HG03108 (cell line): ENCODE data around the gene SPAG16.

Experiments used
- ATAC-seq: cut with Tn5 transposase; IDR thresholded peaks from one replicate; pipeline ENCODE4 v1.9.1; 2021; ENCODE audit warnings: moderate library complexity; ENCODE audit not compliant: unreplicated experiment

SPAG16 gene

DNA sequence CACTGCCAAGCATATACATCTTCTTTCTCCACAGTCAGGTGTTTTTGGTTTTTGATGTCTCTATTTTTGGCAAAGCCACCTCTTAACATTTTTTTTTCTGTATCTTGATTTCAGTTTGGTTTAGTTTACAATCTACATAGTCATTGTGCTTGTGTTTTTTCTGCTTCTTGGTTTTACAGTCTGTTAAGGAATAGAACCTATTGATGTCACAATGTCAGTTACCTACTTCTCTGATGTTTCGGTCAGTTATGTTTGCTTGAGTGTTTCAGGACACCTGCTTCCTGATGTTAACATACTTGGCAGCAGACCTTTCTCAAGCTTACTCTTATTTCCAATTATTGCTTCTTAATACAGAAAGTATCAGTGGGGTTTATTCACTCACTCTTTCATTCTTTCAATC is 253.3 kb downstream of the SPAG16 start:
- peak; percentile 71 for ATAC-seq

DNA sequence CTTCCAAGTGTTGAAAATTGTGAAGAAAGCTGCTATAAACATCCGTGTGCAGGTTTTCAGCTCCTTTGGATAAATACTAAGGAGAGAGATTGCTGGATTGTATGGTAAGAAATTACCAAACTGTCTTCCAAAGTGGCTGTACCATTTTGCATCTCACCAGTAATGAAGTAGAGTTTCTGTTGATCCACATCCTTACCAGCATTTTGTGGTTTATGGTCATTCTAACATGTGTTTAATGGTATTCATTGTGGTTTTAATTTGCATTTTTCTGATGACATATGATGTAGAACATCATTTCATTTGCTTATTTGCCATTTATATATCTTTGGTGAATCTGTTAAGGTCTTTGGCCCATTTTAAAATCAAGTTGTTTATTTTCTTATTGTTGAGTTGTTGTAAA is 260.7 kb downstream of the SPAG16 start:
- ATAC-seq: no peak

DNA sequence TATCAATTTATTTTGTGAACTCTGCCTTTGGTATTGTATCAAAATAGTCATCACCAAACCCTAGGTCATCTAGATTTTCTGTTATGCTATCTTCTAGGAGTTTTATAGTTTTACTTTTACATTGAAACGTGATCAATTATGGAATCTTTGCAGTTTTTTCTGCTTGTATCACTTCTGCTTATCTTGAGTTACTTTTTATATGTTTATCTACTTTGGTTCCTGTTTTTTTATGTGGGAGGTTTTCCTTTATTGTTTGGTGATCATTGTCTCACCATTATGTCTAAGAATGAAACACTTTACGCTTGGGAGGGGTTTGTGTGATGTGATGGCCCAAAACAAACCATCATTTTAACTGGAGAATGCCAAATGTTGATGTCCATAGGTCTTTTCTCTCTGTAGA is 261.2 kb downstream of the SPAG16 start:
- no peak for ATAC-seq

DNA sequence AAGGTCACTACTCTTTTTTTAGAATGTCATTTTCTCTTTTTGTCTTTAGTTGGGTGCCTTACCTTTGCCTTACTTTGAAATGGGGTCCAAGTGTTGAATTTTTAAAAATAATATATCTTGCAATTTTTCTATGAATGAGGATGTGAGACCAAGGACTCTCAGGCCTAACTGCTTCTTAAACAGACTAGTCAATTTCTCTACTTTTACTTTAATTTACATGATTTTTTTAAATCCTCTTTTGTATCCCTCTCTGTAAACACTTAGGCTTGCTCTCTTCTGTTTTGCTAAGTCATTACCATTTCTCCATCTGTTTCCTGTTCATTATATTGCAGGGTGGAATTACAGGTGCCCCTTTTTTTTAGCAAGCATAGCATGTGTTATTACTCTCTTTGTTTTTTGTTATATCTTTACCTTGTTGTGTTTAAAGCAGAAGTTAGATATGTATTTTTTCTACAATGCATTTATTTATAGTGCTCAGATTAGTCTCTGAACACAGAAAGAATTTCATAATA is 261.8 kb downstream of the SPAG16 start:
- ATAC-seq: no peak

DNA sequence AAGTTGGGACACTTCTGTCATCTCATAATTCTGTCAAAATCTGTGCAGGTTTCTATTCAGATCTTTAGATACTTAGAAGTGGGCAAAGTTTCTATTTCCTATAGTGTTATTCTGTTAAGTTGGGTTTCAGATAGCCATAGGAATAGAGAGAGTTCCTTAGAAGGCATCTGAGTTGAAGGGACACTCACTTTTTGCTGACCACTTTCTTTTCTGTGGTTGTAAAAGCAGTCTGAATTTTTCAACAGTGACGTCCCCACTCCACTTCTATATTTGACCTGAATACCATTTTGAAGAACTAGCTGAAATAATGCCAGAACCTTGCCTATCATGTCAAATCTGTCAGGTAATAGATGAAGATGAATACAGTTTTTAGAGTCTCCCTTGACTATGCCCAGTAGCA is 267.3 kb downstream of the SPAG16 start:
- no peak for ATAC-seq

DNA sequence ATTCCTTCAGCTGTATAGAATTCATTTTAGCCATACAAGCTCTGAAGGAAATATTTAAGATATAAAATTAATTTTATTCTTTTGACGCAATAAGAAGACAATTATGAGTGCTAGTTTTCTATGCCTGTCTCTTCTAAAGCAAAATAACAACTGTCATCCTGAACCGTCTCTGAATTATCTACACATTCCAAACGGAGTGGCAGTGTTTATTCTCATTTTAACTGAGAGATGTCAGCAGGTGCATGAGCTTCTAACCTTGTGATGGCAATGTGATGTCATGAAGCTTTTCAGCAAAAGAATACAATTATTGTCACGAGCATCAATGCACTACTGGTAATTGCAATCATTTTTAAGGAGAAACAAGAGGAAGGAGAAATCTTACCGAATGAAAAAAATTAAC is 274.8 kb downstream of the SPAG16 start:
- no peak for ATAC-seq

DNA sequence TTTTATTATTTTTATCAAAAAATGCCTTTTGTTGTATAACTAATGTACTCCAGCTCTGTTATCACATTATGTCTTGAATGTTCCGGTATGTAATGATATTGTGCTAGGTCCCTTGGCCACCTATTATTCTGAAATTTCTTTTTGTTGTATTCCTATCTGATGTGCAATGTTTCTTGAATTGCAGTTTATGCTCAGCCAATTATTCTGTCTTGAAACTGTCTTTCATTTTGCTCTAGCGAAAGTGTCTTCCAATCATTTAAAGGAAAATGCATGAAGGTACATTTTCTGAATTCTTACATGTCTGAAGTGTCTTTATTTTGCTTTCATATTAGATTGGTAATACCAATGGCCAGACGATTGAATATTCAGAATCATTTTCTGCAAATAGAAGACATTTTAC is 277.5 kb downstream of the SPAG16 start:
- no peak for ATAC-seq

DNA sequence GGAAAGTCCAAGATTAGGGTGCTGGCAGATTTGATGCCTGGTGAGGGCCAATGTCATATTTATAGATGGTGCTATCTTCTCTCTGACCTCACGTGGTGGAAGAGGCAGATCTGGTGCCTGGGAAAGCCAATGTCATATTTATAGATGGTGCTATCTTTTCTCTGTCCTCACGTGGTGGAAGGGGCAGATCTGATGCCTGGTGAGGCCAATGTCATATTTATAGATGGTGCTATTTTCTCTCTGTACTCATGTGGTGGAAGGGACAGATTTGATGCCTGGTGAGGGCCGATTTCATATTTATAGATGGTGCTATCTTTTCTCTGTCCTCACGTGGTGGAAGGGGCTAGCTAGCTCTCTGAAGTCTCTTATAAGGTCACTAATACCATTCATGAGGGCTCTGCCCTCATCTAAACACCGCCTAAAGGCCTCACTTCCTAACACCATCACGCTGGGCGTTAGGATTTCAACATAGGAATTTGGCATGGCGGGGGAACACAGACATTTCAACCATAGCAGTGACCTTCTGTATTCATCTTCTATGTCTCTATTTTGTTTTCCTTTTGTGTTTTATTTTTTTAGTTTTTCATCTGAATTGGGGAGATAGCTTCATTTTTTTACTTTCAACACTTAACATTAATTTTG is 278.4 kb downstream of the SPAG16 start:
- no peak for ATAC-seq

DNA sequence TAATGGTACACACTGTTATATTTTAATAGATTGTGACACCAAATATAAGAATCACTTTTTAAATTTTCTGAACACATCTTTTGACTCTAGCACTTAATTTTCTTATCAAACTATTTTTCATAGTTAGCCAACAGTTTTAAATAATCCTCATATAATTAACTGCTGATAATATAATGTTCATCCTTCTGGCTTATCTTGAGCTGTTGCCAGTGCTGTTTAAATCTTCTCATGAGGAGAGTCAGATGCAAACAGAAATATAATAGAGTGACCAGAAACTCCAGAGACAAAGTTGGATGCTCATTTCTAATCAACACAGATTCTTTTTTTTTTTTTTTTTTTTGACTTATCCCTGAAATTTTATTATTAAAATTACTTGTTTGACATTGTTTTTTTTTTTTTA is 282.6 kb downstream of the SPAG16 start:
- no peak for ATAC-seq

DNA sequence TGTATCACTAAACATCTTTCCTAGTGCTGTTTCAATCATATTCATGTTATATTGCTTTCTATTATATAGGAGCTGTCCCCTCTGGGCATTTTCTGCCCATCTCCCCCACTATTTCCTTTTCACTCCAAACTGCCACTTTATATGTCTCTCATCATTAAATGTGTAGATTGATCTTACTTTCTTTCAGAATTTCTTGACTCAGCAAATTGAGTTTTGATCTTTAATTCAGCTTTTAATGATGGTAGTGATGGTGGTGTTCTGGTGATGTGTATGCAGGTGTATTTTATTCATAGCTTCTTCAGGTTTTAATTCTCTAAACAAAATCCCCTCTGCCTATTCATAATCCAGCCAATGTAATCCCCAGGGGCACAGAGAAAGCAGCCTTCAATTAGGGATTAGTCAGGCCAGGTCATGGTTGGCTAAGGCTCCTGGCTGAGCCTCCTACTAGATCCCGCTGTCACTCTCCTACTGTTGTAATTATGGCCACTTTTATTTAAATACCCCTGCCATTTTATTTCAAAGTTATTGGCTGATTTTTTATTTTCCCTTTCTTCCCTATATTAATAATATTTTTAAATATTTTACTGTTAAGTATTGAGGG is 325.4 kb downstream of the SPAG16 start:
- ATAC-seq: no peak

DNA sequence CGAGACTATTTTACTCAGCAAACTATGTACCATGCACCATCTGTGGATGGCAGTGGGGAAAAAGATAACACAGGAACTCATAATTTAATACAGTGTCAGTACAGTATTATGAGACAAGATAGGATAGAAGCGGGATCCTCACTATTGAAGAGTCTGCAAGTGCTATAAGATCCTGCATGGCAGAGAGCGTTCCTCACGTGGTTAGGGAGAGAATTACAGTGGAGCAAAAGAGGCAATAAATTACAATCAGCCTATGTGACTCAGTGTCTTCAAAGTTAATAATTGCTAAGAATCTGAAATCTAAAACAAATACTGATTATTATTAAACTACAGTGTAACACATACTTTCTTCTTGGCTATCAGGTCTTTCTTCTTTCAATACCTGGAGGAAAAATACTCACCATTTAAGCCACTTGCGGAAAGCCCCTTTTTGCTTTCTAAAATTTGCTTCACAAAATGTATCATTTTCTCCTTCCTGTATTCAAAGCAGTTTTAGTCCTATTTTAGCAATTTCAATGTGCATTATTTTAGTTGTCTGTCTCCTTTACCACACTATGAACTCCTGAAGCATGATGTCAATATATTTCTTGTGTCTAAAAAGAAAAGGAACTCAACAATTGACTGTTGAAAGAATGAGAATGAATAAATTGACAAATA is 342.9 kb downstream of the SPAG16 start:
- ATAC-seq: no peak

DNA sequence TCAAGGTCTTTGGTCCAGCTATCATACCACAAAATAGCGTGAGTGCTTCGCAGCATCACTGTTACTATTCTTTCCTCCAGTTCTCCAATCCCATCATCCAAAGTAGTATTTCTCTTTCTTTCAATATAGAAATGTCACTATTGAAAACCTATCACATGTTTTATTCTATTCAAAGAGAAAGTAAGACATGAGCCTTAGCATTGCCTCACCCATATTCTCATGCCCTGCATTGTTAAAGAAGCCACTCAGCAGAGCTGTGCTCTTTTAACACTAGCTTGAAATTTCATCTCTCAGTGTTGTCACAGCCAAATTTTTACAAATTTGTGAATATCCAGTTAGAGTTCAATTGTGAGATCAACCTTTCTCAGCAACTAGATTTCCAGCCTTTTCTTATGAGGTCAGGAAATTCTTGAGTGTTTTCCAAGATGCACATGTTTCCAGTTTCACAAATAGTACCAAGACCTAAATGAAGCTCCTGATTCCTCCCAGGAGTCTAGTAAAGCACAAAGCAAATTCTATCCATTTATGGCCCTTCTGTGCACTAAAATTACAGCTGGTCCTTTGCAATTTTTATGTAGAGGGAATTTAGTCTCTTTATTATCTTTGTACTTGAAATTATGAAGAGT is 343.7 kb downstream of the SPAG16 start:
- ATAC-seq: no peak

DNA sequence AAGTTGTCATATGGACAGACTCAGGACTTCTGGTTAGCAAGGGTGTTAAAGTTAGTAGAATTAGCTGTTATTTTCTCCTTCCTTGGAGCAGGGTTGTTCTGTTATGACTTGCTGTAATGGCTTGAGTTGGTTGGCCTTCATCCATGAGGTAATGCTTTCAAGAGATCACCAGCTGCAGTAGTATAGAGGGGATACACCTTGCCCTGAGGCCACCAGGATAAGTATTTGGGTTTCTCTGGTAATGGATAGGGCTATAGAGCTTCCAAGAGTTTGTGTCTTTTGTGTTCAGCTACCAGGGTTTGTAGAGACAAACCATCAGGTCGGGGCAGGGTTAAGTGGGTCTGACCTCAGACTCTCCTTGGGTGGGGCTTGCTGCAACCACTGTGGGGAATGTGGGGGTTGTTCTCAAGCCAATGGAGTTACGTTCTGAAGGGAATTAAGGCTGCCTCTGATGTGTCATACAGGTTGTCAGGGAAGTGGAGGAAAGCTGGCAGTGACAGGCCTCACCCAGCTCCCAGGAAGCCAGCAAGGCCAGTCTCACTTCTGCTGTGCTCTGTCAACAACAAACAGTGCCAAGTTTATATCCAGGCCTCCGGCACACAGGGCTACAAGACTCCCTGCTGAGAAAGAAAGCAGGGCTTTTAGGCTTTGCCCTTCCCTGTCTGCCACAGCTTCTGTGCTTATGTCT is 356.6 kb downstream of the SPAG16 start:
- no peak for ATAC-seq

DNA sequence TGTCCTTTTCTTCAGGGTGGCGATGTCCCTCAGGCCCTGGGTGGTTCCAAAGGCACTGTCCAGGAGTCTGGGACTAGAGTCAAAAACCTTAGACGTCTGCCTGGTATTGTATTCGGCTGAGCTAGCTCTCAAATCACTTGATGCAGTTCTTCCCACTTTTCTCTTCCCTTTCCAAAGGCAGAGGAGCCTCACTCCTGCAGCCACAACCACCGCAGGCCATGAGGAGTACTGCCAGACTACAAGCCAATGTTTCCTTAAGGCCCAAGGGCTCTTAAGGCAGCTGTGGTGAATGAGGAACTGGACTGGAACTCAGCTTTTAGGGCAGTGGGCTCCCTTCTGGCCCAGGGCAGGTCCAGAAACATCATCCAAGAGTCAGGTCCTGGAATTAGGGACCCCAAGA is 360.7 kb downstream of the SPAG16 start:
- no peak for ATAC-seq

DNA sequence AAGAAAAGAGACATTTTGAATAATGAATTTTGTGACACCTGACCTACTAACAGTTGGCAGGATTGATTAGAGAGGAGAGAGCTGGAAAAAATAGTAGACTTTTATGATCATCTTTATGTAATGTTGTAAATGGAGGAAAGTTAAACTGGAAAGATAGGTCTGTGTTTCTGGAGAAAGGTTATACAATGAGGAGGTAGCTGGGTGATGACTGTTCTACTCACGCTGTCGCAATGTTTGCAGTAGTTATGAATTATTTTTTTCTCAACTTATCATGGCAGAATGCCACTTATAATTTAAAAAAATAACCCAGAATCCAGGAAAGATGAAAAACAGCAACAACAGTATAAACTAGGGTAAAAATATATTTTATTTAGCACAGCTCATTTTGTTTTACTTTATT is 364.9 kb downstream of the SPAG16 start:
- no peak for ATAC-seq

DNA sequence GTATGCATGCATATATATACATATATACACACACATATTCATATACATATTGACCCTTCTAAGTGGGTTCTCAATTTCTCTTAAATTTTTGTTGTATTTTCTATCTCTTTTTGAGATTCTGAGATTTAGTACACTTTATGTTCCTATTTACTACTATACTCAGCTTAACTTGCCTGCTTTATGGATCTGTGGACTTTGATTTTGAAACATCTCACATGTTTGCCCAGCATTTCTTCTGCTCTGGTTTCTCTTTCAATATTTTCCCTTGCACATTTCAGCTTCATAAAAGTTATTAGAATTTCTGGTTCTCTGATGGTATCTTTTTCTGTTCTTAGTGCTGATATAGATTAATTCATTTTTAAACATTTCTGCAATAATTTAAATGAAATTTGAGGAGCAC is 380.6 kb downstream of the SPAG16 start:
- ATAC-seq: no peak

DNA sequence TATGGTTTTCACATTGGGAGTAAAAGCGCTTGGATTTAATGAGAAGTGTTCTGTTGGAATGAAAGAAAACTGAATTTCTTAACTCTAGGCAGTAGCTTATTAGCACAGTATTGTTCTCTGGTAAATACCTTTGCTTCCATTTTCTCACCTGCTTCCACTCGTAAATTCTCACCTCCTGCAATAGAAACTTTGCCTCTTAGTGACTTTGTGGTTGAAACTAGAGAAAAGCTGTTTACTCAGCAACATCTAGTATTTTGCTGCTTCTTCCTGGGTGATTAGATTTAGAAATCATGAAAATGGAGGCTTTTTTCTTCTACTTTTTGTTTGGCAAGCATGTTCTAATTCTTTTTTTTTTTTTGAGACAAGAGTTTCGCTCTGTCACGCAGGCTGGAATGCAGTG is 385.4 kb downstream of the SPAG16 start:
- ATAC-seq: no peak

DNA sequence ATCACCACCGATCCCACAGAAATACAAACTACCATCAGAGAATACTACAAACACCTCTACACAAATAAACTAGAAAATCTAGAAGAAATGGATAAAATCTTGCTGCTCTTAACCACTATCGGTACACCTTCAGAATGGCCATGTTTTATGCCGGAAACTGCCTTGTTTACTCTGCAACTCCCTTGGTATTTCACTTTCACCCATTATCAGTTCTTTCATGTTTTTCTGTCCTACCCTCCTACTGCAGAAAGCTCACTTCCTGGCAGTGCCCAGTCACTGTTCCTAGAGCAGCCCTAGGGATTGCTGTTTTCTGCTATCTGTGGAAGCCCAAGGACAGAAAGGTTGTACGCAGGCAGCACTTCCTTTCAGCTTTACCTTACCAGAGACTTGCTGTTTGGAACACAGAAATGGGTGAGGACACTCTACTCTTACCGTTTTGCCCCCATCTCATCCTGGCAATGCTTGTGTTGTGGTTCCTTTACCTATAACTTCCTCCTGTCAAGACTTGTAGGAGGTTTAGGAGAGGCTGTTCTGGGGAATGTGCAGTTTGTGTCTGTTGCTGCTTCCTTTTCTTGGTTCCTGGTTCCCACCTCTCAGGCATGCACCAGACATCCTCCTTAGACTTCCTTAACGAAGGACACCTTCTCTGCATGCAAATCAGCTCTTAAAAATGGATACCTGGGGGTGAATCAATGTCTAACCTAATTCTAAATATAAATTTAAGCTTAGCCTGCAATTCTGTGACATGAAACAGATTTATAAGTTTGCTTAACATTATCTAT is 394.4 kb downstream of the SPAG16 start:
- no peak for ATAC-seq

DNA sequence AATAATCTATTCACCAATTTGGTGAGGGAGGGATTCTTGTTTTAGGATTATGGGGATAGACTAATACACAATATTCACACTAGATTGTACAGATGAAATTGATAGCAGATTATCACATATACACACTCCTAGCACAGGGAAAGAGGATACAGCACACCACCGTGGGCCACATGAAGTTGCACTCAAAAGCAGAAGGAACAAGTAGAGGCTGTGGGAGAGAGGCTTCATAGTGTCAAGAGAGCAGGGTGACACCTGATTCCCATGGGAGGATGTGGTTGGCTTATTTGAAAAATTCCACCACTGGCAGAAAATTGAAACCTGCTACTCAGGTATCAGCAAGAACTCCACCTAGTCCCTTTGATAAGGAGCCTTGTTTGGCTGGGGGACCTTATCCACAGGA is 395.6 kb downstream of the SPAG16 start:
- ATAC-seq: no peak

DNA sequence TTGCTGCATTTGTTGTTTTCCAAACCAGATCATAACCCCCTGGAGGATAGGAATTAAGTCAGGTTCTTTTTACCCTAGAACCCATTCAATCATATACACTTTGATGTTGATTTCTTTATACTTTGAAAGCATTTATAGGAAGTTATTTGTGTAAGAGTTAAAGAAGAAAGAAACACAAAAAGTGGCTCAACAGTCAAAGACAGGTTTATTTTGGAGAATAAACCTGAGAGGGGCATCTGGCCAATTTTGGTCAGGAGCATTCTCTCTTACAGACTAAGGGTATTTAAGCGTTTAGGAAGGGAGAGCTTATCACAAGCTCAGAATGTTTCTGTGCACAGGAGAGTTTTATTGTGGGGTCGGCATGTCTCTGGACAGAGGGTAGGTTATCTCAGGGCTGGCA is 398.0 kb downstream of the SPAG16 start:
- no peak for ATAC-seq

DNA sequence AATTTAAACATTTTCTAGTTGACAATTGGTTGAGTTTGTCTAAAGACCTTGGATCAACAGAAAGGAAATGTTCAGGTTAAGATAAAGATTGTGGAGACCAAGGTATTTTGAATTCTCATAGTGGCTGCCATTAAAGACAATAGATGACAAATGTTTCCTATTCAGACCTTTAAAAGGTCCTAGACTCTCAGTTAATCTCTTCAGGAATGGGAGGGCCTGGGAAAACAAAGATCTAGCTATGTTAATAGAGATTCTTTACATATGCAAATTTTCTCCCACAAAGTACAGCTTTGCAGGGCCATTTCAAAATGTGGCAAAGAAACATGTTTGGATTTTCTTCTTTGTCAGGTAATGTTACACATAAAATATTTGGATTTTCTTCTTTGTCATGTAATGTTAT is 403.9 kb downstream of the SPAG16 start:
- ATAC-seq: no peak
